LNCAP (cell line): Measurements from ENCODE around the gene PNISR.

Source experiments
- TF ChIP-seq, protein P1 (sequence below): fragments of 450-650 bp; IDR thresholded peaks from 2 replicates; pipeline ENCODE4 v1.5.1; 2017; ENCODE audit warnings: mild to moderate bottlenecking

PNISR gene, protein sequence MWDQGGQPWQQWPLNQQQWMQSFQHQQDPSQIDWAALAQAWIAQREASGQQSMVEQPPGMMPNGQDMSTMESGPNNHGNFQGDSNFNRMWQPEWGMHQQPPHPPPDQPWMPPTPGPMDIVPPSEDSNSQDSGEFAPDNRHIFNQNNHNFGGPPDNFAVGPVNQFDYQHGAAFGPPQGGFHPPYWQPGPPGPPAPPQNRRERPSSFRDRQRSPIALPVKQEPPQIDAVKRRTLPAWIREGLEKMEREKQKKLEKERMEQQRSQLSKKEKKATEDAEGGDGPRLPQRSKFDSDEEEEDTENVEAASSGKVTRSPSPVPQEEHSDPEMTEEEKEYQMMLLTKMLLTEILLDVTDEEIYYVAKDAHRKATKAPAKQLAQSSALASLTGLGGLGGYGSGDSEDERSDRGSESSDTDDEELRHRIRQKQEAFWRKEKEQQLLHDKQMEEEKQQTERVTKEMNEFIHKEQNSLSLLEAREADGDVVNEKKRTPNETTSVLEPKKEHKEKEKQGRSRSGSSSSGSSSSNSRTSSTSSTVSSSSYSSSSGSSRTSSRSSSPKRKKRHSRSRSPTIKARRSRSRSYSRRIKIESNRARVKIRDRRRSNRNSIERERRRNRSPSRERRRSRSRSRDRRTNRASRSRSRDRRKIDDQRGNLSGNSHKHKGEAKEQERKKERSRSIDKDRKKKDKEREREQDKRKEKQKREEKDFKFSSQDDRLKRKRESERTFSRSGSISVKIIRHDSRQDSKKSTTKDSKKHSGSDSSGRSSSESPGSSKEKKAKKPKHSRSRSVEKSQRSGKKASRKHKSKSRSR

DNA sequence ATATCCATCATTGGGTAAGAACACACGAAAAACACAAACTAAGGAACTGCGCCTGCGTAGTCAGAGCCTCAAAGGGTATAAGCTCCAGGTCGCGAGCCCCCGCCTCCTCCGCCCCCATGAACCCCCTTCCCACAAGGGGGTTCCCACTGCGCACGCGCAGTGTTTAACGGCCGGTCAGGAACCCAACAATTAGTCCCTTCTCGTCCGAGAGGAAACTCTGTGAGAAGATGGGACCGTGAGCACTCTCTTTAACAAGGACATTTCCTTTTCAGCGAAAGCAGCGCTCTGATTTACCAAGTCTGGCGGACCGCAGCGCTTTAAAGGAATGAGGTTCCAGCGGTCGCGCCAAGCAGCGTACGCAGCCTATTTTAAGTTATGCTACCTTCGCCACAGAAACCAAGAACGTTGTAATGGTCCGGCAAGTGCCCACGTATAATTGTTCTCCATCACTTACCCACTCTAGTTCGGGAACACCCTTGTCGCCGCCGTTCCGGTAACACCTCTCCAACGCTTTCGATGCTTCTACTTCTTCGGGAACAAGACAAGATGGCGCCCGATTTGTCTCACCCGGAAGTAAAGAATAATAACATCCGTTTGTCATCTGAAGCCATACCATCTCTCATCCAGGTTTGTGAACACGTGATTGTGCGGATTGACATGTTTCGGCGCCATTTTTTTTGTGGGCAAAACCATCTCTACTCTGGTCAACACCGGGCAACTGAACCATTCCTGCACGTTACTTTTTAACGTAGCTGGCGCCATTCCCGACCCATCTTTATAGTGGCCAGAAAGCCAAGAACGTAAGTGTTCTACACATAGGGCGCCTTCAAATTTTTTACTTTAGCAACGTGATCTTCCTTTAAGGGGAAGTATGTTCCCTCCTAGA, at the start of gene PNISR:
Gene PNISR (minus strand): TSS at position 548 of the 886 bp plus-strand sequence. CDS start 10,649 bp downstream, outside the sequence.
- TF ChIP-seq, protein P1, sequence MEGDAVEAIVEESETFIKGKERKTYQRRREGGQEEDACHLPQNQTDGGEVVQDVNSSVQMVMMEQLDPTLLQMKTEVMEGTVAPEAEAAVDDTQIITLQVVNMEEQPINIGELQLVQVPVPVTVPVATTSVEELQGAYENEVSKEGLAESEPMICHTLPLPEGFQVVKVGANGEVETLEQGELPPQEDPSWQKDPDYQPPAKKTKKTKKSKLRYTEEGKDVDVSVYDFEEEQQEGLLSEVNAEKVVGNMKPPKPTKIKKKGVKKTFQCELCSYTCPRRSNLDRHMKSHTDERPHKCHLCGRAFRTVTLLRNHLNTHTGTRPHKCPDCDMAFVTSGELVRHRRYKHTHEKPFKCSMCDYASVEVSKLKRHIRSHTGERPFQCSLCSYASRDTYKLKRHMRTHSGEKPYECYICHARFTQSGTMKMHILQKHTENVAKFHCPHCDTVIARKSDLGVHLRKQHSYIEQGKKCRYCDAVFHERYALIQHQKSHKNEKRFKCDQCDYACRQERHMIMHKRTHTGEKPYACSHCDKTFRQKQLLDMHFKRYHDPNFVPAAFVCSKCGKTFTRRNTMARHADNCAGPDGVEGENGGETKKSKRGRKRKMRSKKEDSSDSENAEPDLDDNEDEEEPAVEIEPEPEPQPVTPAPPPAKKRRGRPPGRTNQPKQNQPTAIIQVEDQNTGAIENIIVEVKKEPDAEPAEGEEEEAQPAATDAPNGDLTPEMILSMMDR = no peak

DNA sequence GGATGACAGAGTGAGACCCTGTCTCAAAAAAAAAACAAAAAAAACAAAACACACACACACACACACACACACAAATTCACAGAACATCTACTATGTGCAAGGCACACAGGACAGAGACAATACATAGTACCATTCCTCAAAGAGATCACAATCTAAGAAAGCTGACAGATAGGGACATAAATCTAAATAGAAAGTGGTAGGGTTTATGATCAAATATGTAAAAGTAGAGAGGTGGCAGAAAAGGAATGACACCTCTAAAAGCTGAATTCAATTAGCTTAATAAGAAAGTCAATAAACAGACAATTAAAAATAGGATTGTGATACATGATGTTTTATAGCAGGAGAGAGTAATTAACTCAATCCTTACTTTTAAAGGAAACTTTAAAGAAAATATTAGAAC, 48.6 kb upstream of the PNISR start:
- TF ChIP-seq, protein P1 = no peak

DNA sequence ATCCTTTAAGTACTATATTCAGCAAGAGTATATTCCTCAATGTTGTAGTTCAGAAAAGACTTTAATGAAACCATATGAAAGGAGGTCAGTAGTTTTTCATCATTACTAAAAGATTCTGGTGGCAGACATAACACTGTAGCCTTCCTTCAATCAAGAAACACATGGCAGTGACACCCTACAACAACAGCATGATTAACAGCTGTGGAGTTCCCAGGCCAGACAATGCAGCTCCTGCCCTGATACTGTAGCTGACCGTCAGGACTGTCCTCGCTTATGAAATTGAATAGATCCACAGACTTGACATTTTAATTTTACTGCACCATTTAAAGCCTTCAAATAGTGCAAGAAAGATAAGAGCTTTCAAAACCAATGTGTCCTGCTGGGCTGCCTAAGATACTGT, 46.5 kb upstream of the PNISR start:
- TF ChIP-seq, protein P1 = no peak

DNA sequence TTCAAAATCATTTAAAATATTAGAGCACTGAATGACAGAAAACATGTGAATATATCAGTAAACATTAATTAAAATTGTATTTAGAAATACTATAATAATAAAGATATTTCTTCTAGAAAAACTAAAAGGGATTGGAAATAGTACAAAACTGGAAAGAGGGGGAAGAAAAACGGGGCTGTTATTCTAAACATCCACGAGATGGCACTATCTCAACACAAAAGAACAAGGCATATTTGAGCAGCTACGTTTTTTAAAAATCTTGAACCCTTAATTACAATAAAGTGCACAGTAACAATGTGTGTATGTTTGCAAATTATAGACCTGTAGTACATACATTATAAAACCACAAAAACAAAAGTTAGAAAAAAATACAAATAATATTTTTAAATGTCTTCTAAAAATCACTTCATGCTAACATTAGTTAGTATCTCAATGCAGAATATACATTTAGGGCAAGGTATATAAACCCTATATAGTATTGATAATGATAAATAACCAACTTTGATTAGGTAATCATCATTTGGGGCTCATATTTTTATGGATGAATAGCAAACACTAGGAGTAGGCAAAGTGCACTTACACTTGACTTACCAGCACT, 42.5 kb upstream of the PNISR start:
- TF ChIP-seq, protein P1 = peak; percentile 61

DNA sequence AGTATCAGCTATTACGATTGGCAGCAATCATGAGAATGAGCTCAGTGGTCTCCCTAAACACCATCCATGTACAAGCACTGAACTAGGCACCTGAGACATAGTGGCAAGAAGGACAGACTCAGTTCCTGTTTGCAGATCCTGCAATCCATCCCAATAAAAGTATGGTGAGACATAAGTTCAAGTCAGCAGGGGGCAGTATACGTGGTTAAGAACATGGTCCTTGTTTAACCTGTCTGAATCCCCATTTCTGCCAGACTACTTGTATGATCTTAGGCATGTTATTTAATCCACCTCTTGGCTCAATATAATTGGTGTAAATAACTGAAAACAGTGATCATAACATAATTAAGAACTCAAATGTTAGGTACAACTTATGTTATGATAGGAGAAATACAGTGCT, 33.2 kb upstream of the PNISR start:
- TF ChIP-seq, protein P1 = peak; percentile 28; the same call in 1 of the 2 replicates

DNA sequence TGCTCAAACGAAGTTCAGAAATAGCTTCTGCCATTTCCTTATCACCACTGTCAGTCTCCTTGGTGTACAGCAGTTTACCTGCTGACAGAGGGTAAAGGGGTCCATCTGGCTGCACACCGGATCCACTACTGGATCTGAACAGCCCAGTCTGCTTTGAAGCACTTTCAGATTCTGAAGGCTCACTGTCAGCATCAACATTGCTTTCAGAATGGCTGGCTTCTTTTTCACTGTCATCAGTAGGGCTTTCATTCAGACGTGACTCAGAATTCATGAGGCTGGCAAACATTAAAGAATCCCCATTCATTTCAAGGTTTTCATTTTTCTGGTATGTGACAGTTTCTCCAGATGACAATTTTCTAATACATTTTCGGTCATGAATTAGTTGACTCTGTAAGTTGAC, 21.0 kb upstream of the PNISR start:
- TF ChIP-seq, protein P1 = no peak
